BLaER1 treated with 17β-estradiol and CSF1 and Interleukin-3, amounts not matched to agents 10 nM and 100 nM (cell line): ENCODE results near the gene GPD1L.
"Not testable (repeated sequence)": the region's sequence is repeated elsewhere in the genome, so short reads cannot be mapped to it uniquely, and the experiment has no call there.

Source experiments
- H3K27ac ChIP-seq, 11 experiments: shearing (Covaris generic); formaldehyde crosslinking; 2 replicates each; pipeline ENCODE4 v1.8.1; 2022
- H3K27me3 ChIP-seq, 11 experiments: shearing (Covaris generic); formaldehyde crosslinking; 2 replicates each; pipeline ENCODE4 v1.8.1; 2022
- H3K36me3 ChIP-seq, 11 experiments: shearing (Covaris generic); formaldehyde crosslinking; 2 replicates each; pipeline ENCODE4 v1.8.1; 2022
- H3K4me1 ChIP-seq, 10 experiments: shearing (Covaris generic); formaldehyde crosslinking; 2 replicates each; pipeline ENCODE4 v1.8.1; 2022
- H3K4me2 ChIP-seq, 11 experiments: shearing (Covaris generic); formaldehyde crosslinking; 2 replicates each; pipeline ENCODE4 v1.8.1; 2022
- H3K4me3 ChIP-seq, 10 experiments: shearing (Covaris generic); formaldehyde crosslinking; 2 replicates each; pipeline ENCODE4 v1.8.1; 2022
- H3K9ac ChIP-seq, 11 experiments: shearing (Covaris generic); formaldehyde crosslinking; 2 replicates each; pipeline ENCODE4 v1.8.1; 2022
- H3K9me3 ChIP-seq, 11 experiments: shearing (Covaris generic); formaldehyde crosslinking; replicated peaks in 1 of 11; 2 replicates each; pipeline ENCODE4 v1.8.1; 2022
- H4K20me1 ChIP-seq, 11 experiments: shearing (Covaris generic); formaldehyde crosslinking; 2 replicates each; pipeline ENCODE4 v1.8.1; 2022
- Cebpa-rat ChIP-seq, 11 experiments: shearing (Covaris generic); IDR thresholded peaks; 2 replicates each; pipeline ENCODE4 v1.8.1; 2022

The GPD1L gene

DNA sequence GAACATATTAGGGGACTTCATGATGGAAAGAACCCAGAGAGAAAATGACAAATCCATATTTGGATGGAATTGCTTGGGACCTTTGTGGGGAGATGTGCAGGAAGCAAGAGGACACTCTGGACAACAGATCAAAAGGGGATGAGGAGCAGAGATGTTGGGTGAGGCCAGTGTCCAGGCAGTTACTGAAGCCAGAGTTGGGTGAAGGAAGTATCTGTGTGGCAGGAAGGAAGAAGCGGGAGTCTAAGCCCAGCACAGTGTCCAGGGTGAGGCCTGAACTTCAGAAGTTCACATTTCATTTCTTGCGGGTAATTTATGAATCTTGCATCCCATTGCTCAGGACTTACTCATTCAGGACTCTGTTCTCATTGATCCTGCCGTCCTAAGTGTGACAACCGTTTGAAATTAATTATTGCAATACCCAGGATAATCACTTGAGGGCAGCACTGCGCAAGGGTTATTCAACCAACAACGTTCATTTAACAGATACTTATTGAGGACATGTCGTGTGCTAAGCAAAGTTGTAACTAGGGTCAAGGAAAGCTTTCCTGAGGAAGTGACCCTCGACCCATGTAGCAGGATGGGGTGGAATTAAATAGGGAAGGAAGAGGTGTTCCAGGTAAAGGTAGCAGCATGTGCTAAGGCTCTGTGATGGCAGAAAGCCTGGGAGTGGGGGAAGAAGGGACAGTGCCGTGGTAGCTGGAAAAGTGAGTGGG lies 70.7 kb downstream of the GPD1L start:
- H3K4me2 ChIP-seq: peak overlapping the region in 7 of 11 experiments; percentile 11 to 60 (median 30); a peak in 8 of 22 replicates
- no peak for TF ChIP-seq Cebpa-rat (IDR thresholded peaks at IDR 0.05)
- peaks cover 2 to 6% (median 3%) of the 10 kb centered on the region in 11 experiments; a peak in 19 of 22 replicates for H3K9me3 ChIP-seq
- no peak overlapping the region for H3K4me3 ChIP-seq
- peaks cover 0 to 22% (median 8%) of the 10 kb centered on the region in 10 experiments; a peak in 14 of 20 replicates for H3K4me1 ChIP-seq
- no peak overlapping the region for H3K9ac ChIP-seq
- H3K27me3 ChIP-seq: no peaks in the 10 kb centered on the region
- H3K36me3 ChIP-seq: peaks cover 0 to 3% (median 0%) of the 10 kb centered on the region in 11 experiments; a peak in 2 of 22 replicates
- no peaks in the 10 kb centered on the region for H4K20me1 ChIP-seq
- H3K27ac ChIP-seq: no peak overlapping the region

DNA sequence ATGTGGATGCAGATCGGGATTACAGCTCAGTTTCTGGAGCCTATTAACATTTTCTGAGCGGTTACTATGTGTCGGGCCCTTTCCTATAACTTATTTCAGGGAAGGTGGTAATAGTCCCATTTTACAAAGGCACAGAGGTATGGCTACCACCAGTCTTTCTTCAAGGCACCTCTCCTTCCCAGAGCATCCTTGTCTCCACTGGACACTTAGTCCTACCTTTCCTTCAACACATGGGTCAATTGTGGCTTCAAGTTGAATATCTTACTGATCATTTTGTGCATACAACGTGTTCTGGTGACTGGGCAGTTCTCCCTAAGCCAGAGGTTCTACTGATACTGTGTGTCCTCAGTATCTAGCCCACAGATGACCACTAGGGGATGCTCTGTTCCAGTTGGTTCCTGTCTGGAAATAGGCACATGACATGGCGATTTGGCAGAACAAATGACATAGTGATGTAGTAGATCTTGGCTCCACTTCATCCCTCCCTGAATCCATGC lies 71.3 kb downstream of the GPD1L start:
- Histone ChIP-seq H4K20me1 (no peaks in the 10 kb centered on the region), H3K27ac (no peak overlapping the region), H3K27me3 (no peaks in the 10 kb centered on the region), H3K9ac (no peak overlapping the region), H3K9me3 (no peaks in the 10 kb centered on the region; a peak in 1 of 22 replicates), H3K4me2 (peak overlapping the region in 7 of 11 experiments; percentile 11 to 60 (median 30); a peak in 8 of 22 replicates), H3K4me3 (no peak overlapping the region), H3K4me1 (peaks cover 0 to 22% (median 8%) of the 10 kb centered on the region in 10 experiments; a peak in 14 of 20 replicates), H3K36me3 (no peaks in the 10 kb centered on the region; a peak in 1 of 22 replicates)
- TF ChIP-seq Cebpa-rat (IDR thresholded peaks at IDR 0.05): no peak

DNA sequence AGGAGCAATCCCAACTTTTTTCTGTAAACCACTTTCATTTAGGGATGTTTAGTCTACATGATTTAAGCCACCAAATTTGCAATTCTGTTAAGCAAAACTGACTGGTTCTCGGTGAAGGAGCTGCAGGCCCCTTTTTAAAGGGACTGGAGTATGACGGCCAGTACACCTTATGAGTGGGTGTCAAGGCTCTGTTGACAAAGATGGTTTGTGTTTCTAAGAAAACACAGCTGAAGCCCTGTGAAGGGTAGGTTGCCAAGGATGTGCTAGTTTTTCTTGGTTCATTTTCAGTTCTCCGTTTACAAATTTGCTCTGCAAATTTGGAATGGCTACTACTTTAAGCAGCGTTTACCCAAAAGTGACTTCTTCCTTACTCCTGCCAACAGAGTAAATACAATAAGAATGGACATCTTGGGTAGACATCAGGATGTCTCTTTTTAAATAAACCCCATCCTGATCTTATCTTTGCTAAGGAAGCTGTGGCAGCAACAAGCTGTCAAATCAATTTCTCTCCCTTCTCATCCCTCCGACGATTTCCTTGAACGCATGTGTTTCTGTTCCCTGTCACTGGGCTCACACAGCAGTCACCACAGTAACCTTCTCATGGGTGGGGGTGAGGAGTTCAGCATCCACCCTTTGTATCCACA lies 73.8 kb downstream of the GPD1L start:
- no peaks in the 10 kb centered on the region for H3K36me3 ChIP-seq
- H3K4me2 ChIP-seq: peak overlapping the region in 3 of 11 experiments; percentile 13 to 24 (median 24); a peak in 1 of 22 replicates
- no peak for TF ChIP-seq Cebpa-rat (IDR thresholded peaks at IDR 0.05)
- H3K4me3 ChIP-seq: no peak overlapping the region
- no peak overlapping the region for H3K27ac ChIP-seq
- H3K27me3 ChIP-seq: no peaks in the 10 kb centered on the region
- no peaks in the 10 kb centered on the region for H3K9me3 ChIP-seq
- H3K9ac ChIP-seq: no peak overlapping the region
- H4K20me1 ChIP-seq: no peaks in the 10 kb centered on the region
- H3K4me1 ChIP-seq: peaks cover 0 to 22% (median 8%) of the 10 kb centered on the region in 10 experiments; a peak in 14 of 20 replicates

DNA sequence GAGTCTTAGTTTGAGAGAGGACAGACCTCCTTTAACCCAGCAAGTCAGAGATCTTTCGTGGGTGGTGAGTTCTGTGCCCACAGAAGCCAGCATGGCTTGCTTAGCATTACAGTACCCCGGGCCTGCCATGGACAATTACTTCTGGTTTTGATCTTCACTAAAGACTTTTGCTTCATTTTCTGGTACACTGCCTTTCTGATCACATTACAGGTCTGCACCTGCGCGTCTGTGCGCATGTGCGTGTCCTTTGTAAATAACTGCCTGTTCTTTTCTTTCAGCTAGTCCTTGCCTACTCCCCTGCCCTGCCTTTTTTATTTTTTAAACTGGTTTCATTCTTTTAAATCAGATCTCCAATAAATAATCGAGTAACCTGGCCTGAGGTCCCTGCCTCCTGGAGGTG lies 74.9 kb downstream of the GPD1L start:
- H3K9me3 ChIP-seq: no peaks in the 10 kb centered on the region
- H3K9ac ChIP-seq: 0 out of 22 replicates have a peak overlapping the region, but pooled peaks of 1 of the 11 experiments have one; percentile 19
- peaks cover 0 to 22% (median 8%) of the 10 kb centered on the region in 10 experiments; a peak in 14 of 20 replicates for H3K4me1 ChIP-seq
- no peaks in the 10 kb centered on the region for H4K20me1 ChIP-seq
- no peak overlapping the region for H3K27ac ChIP-seq
- H3K27me3 ChIP-seq: no peaks in the 10 kb centered on the region
- no peak for TF ChIP-seq Cebpa-rat (IDR thresholded peaks at IDR 0.05)
- no peak overlapping the region for H3K4me3 ChIP-seq
- no peaks in the 10 kb centered on the region for H3K36me3 ChIP-seq
- H3K4me2 ChIP-seq: peak overlapping the region in 5 of 11 experiments; percentile 1 to 24 (median 13); a peak in 6 of 22 replicates

DNA sequence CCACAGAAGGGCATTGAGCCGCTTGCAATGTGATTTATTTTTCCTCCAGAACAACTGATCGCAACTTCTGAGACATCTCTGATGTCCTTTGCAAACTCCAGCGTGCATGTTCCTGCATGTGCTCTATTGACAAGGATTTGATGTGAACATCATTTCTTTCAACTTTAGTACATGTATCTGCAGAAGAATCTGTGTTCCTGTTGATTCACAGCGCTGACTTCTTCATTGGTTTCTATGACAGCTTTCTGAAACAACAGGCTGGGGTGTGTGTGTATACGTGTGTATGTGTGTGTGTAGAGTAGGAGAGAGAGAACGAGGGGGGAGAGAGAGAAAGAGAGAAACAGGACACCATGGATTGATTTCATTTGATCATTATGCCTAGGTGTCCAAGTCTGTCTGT lies 75.4 kb downstream of the GPD1L start:
- Histone ChIP-seq H3K4me2 (peak overlapping the region in 5 of 11 experiments; percentile 1 to 24 (median 13); a peak in 5 of 22 replicates), H3K27me3 (no peaks in the 10 kb centered on the region), H3K9ac (no peak overlapping the region), H4K20me1 (no peaks in the 10 kb centered on the region), H3K27ac (no peak overlapping the region), H3K4me1 (peaks cover 0 to 22% (median 8%) of the 10 kb centered on the region in 10 experiments; a peak in 14 of 20 replicates), H3K9me3 (no peaks in the 10 kb centered on the region), H3K4me3 (no peak overlapping the region), H3K36me3 (no peaks in the 10 kb centered on the region)
- no peak for TF ChIP-seq Cebpa-rat (IDR thresholded peaks at IDR 0.05)

DNA sequence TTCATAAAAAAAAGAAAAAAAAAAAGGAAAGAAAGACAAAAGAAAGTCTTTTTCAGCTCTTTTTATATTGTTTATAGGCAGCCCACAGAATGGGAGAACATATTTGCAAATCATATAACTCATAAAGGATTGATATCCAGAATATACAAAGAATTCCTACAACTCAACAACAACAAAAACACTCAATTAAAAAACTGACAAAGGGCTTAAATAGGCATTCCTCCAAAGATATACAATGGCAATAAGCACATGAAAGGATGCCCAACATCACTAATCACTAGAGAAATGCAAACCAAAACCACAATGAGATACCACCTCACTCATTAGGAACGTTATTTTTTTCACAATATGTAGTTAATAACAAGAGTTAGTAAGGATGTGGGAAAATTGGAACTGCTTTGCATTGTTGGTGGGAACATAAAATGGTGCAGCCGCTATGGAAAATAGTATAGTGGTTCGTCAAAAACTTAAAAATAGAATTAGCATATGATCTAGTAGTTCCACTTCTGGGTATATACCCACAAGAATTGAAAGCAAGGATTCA lies 77.8 kb downstream of the GPD1L start:
- no peak for TF ChIP-seq Cebpa-rat (IDR thresholded peaks at IDR 0.05)
- peaks cover 0 to 19% (median 2%) of the 10 kb centered on the region in 10 experiments; a peak in 7 of 20 replicates for H3K4me1 ChIP-seq
- no peak overlapping the region for H3K4me3 ChIP-seq
- no peaks in the 10 kb centered on the region for H3K27me3 ChIP-seq
- no peak overlapping the region for H3K27ac ChIP-seq
- no peak overlapping the region for H3K4me2 ChIP-seq
- H3K36me3 ChIP-seq: no peaks in the 10 kb centered on the region
- H3K9ac ChIP-seq: no peak overlapping the region
- no peaks in the 10 kb centered on the region for H4K20me1 ChIP-seq
- no peaks in the 10 kb centered on the region for H3K9me3 ChIP-seq

DNA sequence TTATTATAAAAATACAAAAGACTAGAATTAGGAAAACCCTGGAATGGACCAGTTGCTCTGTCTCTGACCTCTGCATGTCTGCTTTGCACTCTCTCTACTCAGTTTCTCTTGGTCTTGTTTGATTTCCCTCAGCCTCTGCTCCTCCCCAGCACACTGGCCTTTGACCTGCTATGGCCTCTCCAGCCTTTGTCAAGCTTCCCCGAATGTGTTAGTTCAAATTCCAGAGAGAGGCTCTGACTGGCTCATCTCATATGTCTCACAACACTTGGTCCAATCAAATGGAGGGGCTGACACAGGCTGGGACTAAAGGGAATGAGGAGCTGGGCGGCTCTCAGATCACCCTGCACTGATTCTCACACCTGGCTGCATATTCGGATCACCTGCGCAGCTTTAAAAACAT lies 79.7 kb downstream of the GPD1L start:
- Histone ChIP-seq H3K4me3 (no peak overlapping the region), H3K4me2 (no peak overlapping the region), H3K27me3 (no peaks in the 10 kb centered on the region), H3K27ac (no peak overlapping the region), H4K20me1 (no peaks in the 10 kb centered on the region), H3K4me1 (peaks cover 0 to 9% (median 0%) of the 10 kb centered on the region in 10 experiments; a peak in 6 of 20 replicates), H3K9me3 (no peaks in the 10 kb centered on the region), H3K9ac (no peak overlapping the region), H3K36me3 (no peaks in the 10 kb centered on the region)
- no peak for TF ChIP-seq Cebpa-rat (IDR thresholded peaks at IDR 0.05)

DNA sequence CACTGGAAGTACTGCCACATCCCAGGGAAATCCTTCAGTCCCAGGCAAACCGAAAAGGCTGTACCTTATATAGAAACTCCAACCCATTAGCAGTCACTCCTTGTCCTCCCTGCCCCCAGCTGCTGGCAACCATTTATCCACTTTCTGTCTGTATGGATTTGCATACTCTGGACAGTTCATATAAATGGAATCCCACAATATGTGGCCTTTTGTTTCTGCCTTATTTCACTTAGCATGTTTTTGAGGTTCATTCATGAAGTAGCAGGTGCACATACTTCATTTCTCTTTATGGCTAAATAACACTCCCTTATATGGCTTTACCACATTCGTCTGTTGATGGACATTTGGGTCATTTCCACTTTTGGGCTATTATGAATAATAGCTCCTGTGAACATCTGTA lies 80.5 kb downstream of the GPD1L start:
- no peak overlapping the region for H3K9ac ChIP-seq
- H3K27ac ChIP-seq: no peak overlapping the region
- H3K36me3 ChIP-seq: no peaks in the 10 kb centered on the region
- peaks cover 0 to 1% (median 0%) of the 10 kb centered on the region in 10 experiments; a peak in 1 of 20 replicates for H3K4me1 ChIP-seq
- H3K9me3 ChIP-seq: no peaks in the 10 kb centered on the region
- H3K4me2 ChIP-seq: no peak overlapping the region
- no peak for TF ChIP-seq Cebpa-rat (IDR thresholded peaks at IDR 0.05)
- no peak overlapping the region for H3K4me3 ChIP-seq
- no peaks in the 10 kb centered on the region for H3K27me3 ChIP-seq
- no peaks in the 10 kb centered on the region for H4K20me1 ChIP-seq

DNA sequence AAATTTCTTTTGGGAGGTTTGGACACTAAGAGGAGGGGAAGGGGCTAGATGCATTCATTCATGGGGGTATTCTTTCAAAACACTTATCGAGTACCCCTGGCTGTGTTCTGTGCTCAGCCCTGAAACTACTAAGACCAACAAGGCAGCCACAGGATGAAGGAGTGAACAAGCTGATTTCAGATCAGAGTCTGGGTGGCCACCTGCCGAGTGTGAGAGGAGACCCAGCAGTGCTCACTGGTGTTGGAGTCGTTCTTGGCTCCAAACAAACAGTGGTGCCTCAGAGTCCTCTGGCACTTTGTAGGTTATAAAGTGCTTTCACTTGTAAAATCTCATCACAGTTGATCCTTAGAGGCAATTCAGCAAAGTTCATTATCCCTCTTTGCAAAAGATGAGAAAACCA lies 83.3 kb downstream of the GPD1L start:
- no peak overlapping the region for H3K4me3 ChIP-seq
- no peak overlapping the region for H3K4me2 ChIP-seq
- H3K9me3 ChIP-seq: no peaks in the 10 kb centered on the region
- no peak overlapping the region for H3K9ac ChIP-seq
- no peak overlapping the region for H3K27ac ChIP-seq
- TF ChIP-seq Cebpa-rat (IDR thresholded peaks at IDR 0.05): no peak
- H3K27me3 ChIP-seq: no peaks in the 10 kb centered on the region
- no peaks in the 10 kb centered on the region for H4K20me1 ChIP-seq
- no peaks in the 10 kb centered on the region for H3K36me3 ChIP-seq
- H3K4me1 ChIP-seq: no peaks in the 10 kb centered on the region

DNA sequence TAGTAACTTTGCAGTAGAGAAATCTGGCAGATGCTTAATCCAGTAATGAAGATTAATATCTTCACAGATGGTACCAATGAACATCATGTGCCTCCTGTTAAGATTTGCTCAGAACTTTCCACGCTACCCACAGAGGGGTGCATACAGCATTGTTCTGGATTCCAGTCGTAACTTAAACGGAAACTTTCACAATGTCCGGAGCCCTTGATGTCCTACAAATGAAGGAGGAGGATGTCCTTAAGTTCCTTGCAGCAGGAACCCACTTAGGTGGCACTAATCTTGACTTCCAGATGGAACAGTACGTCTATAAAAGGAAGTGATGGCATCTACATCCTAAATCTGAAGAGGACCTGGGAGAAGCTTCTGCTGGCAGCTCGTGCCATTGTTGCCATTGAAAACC lies 84.1 kb downstream of the GPD1L start:
- not testable (repeated sequence) for H3K27ac ChIP-seq, H3K27me3 ChIP-seq, H4K20me1 ChIP-seq, H3K36me3 ChIP-seq, H3K4me3 ChIP-seq, H3K4me1 ChIP-seq, H3K4me2 ChIP-seq, H3K9ac ChIP-seq, H3K9me3 ChIP-seq
